ENCODE measurements around the gene CNST.

DNA sequence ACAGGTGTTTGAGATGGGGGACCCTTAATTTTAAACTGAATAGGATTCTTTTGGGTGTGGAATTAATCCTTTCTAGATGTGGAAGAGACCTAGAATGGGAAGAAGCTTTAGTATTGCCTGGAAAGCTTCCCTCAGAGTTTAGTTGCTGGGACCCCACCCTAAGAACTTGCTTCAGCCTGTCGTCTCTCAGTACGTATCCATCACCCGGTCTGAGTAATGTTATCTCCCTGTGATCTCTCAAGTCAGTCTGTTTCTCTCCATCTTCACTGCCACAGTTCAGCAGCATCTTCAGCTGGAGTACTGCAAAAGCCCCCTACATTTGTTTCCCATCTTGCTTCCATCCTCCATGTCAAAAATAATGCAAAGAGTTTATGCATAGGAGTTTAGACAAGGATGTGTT is 28.9 kb downstream of the CNST start:
- no peak for TF ChIP-seq CTCF (IDR thresholded peaks at IDR 0.05)
- no peak for TF ChIP-seq POLR2A (IDR thresholded peaks at IDR 0.05)
